GM10266 (cell line): ENCODE measurements around the gene CORIN.

ENCODE experiments used
- DNase-seq: peaks from one replicate; pipeline ENCODE4 v3.0.0; 2012; ENCODE audit errors: extremely low spot score
- TF ChIP-seq, protein P1 (sequence below): IDR thresholded peaks from 2 replicates; pipeline ENCODE4 v1.5.1; 2012; ENCODE audit warnings: mild to moderate bottlenecking, low read depth; ENCODE audit not compliant: control insufficient read depth, insufficient read depth; ENCODE audit errors: missing control alignments

The CORIN gene, protein sequence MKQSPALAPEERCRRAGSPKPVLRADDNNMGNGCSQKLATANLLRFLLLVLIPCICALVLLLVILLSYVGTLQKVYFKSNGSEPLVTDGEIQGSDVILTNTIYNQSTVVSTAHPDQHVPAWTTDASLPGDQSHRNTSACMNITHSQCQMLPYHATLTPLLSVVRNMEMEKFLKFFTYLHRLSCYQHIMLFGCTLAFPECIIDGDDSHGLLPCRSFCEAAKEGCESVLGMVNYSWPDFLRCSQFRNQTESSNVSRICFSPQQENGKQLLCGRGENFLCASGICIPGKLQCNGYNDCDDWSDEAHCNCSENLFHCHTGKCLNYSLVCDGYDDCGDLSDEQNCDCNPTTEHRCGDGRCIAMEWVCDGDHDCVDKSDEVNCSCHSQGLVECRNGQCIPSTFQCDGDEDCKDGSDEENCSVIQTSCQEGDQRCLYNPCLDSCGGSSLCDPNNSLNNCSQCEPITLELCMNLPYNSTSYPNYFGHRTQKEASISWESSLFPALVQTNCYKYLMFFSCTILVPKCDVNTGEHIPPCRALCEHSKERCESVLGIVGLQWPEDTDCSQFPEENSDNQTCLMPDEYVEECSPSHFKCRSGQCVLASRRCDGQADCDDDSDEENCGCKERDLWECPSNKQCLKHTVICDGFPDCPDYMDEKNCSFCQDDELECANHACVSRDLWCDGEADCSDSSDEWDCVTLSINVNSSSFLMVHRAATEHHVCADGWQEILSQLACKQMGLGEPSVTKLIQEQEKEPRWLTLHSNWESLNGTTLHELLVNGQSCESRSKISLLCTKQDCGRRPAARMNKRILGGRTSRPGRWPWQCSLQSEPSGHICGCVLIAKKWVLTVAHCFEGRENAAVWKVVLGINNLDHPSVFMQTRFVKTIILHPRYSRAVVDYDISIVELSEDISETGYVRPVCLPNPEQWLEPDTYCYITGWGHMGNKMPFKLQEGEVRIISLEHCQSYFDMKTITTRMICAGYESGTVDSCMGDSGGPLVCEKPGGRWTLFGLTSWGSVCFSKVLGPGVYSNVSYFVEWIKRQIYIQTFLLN

DNA sequence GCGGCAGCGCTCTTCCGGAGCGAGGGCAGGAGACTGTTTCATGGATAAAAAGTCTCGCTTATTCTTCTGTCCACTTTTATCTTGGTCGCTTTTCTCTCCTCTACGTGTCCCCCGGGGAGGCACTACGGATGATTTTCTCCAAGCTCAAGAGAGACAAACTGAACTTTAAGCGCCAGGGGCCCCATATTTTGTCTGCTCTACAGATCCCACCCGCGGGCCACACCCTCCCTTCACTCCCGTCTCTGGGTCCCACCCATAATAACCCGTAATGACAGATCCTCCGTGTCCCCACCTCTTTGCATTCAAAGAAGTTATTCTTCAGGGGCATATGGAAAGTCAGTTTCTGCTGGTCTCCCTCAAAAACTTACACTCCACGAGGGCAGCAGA lies at the start of gene CORIN:
CORIN (minus strand) TSS at position 160 of the 387 bp plus-strand sequence; CDS start at position 42, 118 bp downstream.
- TF ChIP-seq, protein P1, sequence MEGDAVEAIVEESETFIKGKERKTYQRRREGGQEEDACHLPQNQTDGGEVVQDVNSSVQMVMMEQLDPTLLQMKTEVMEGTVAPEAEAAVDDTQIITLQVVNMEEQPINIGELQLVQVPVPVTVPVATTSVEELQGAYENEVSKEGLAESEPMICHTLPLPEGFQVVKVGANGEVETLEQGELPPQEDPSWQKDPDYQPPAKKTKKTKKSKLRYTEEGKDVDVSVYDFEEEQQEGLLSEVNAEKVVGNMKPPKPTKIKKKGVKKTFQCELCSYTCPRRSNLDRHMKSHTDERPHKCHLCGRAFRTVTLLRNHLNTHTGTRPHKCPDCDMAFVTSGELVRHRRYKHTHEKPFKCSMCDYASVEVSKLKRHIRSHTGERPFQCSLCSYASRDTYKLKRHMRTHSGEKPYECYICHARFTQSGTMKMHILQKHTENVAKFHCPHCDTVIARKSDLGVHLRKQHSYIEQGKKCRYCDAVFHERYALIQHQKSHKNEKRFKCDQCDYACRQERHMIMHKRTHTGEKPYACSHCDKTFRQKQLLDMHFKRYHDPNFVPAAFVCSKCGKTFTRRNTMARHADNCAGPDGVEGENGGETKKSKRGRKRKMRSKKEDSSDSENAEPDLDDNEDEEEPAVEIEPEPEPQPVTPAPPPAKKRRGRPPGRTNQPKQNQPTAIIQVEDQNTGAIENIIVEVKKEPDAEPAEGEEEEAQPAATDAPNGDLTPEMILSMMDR = no peak
- DNase-seq = no peak

DNA sequence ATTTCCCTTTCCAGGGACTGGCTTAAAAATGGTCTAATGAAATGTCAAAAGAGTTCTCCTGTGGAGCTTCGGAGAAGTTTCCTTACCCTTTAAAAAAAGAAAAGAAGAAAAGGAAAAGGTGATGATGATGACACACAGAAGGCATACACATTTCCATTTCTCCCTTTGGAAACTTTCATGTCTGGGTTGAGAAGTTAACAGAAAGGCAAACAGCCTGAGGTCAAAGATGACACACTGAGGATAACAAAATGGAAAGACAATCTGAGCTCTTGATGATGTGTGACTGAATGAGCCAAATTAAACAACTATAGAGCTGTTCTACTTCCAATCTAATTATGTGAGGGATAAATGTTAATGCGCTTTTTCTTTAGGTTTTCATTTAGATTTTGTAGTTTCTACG lies 44.4 kb upstream of the CORIN start:
- TF ChIP-seq, protein P1 = no peak

DNA sequence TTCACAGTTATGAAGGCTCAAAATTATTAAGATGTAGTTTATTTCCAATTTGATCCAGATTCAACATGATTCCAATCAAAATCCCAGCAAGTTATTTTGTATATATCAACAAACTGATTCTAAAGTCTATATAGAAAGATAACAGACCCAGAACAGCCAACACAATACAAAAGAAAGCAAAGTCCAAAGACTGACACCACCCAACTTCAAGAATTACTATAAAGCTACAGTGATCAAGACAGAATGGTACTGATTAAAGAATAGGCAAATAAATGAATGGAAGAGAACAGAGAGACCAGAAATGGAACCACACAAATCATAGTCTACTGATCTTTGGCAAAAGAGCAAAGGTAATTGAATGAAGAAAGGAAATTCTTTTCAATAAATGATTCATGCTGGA lies 41.6 kb upstream of the CORIN start:
- no peak for DNase-seq
- TF ChIP-seq, protein P1 = no peak

More for the DNA sequence above, 44.4 kb upstream of the CORIN start:
- DNase-seq = no peak

DNA sequence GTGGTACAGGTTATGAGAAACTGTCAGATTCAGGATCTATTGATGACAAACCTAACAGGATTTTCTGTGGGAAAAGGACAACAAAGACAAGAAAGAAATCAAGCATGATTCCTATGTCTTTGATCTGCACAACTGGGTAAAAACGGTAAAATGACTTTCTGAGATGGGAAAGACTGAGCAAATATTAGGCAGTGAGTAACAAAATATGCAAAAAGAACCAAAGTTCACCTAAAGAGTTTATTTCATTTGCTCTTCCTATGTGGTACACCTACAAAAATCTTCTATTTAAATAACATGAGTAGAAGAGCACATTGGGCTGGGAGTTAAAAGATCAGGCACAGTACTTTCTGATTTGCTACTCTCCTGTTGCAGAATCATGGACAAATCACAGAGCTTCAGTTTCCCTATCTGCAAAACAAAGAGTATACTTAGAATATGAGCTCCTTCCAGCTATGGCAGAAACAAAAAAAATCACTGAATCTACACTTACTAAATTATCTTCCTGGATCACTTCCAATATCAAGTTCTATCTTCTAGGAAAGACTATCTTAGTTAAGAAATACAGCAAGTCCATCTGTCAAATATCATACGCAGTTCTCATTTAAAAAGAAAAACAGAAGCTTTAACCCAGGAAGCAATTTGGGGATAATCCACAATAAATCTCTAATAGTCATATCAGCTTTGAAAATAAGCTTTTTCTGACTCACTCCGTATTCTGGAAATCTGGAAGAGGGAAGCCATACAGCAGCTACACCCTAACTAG lies 39.1 kb upstream of the CORIN start:
- DNase-seq = no peak
- TF ChIP-seq, protein P1 = no peak

DNA sequence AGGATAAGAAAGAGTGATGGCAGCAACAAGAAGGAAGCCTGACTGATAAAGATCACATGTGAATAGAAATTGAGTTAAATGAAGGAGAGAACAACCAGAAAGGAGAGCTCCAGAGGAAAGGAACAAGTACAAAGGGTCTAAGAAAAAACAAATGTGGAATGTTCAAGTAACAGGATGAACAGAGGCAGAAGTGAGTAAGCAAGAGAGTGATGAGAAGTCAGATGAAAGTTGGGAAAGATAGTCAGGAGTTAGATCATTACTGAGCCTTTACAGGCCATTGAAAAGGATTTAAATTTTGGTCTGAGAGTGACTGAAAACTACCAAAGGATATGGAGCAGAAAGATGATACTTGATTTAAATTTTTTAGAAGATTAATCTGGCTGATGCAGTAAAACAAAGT lies 38.4 kb upstream of the CORIN start:
- TF ChIP-seq, protein P1 = no peak
- DNase-seq = no peak

DNA sequence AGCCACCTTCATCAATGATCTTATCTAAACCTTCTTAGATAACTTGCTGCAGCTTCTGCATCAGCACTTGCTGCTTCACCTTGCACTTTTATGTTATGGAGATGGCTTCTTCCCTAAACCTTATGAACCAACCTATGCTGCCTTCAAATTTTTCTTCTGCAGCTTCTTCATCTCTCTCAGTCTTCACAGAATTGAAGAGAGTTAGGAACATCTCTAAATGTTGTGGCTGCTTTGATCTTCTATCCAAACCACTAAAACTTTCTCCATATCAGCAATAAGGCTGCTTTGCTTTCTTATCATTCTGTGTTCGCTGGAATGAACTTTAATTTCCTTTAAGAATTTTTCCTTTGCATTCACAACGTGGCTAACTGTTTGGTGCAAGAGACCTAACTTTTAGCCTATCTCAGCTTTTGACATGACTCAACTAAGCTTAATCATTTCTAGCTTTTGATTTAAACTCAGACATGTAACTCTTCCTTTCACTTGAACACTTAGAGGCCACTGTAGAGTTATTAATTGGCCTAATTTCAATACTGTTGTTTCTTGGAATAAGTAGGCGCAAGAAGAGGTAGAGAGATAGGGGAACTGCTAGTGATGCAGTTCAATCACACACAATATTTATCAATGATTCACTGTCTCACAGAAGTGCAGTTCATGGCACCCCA lies 36.1 kb upstream of the CORIN start:
- TF ChIP-seq, protein P1 = no peak
- DNase-seq = no peak
